H1 (cell line): ENCODE results near the gene CPT1A. TPM values are rescaled to one million over a fixed set of nuclear protein-coding genes. Genes with fewer than 3 reads are reported as not detected.
A peak's percentile ranks its signal among the peaks of the same experiment; 100 is the strongest.

Experiments used
- CTCF ChIA-PET: fragments of 300-600 bp; sonication (Branson Sonifier 250); formaldehyde crosslinking; loops from one replicate; lab custom pipeline; 2021; ENCODE audit not compliant: partially characterized antibody; lab: Charles Lee
- POLR2A ChIA-PET: fragments of 300-600 bp; sonication (Branson Sonifier 250); formaldehyde crosslinking; loops from one replicate; lab custom pipeline; 2021; ENCODE audit warnings: inconsistent platforms; ENCODE audit not compliant: partially characterized antibody; lab: Charles Lee
- DNase-seq, 2 experiments: peaks; one replicate each; pipeline versions ENCODE4 v3.0.0 to v3.0.0-alpha.2; 2010 to 2022; ENCODE audit warnings: low spot score in 2 of 2, low read depth in 1 of 2, mixed read lengths in 1 of 2
- FAIRE-seq: peaks from 2 replicates; lab custom pipeline; 2011; peaks lifted over from hg19 to GRCh38; lab: Jason Lieb, UNC
- H2AFZ ChIP-seq: 2 replicates; pipeline ENCODE4 v1.8.1; 2012; ENCODE audit warnings: low read length, inconsistent platforms
- H2AK5ac ChIP-seq: 2 replicates; pipeline ENCODE4 v1.6.1; 2013; ENCODE audit warnings: low read depth, low read length
- H2BK120ac ChIP-seq: replicated peaks from 2 replicates; pipeline ENCODE3; 2013; ENCODE audit warnings: low read depth, low read length, inconsistent platforms
- H2BK12ac ChIP-seq: 2 replicates; pipeline ENCODE4 v1.6.1; 2013; ENCODE audit warnings: low read depth, low read length
- H2BK15ac ChIP-seq: 2 replicates; pipeline ENCODE4 v1.6.1; 2013; ENCODE audit warnings: low read length
- H2BK20ac ChIP-seq: 2 replicates; pipeline ENCODE4 v1.6.1; 2013; ENCODE audit warnings: low read length
- H2BK5ac ChIP-seq: 2 replicates; pipeline ENCODE4 v1.6.1; 2013; ENCODE audit warnings: low read depth, low read length
- H3K14ac ChIP-seq: 2 replicates; pipeline ENCODE4 v1.6.1; 2013; ENCODE audit warnings: inconsistent platforms; ENCODE audit not compliant: insufficient read length
- H3K18ac ChIP-seq: 2 replicates; pipeline ENCODE4 v1.6.1; 2013; ENCODE audit warnings: low read length; ENCODE audit errors: extremely low read depth
- H3K23ac ChIP-seq: 2 replicates; pipeline ENCODE4 v1.6.1; 2013; ENCODE audit warnings: inconsistent platforms; ENCODE audit not compliant: insufficient read length
- H3K23me2 ChIP-seq: 2 replicates; pipeline ENCODE4 v1.6.1; 2013; ENCODE audit warnings: low read depth, low read length
- H3K27ac ChIP-seq: 2 replicates; pipeline ENCODE4 v1.6.1; 2011; ENCODE audit warnings: low read depth, low read length, inconsistent platforms
- H3K27me3 ChIP-seq, 4 experiments: replicated peaks in 1 of 4; 1 replicate in 1 of 4; 2 replicates in 3 of 4; pipeline versions ENCODE4 v1.6.1 to v1.8.1; 2011 to 2013; ENCODE audit warnings: low read length in 3 of 4, mild to moderate bottlenecking in 3 of 4, inconsistent platforms in 2 of 4, mixed read lengths in 2 of 4, moderate library complexity in 1 of 4; ENCODE audit not compliant: control insufficient read depth in 3 of 4, insufficient read depth in 3 of 4; ENCODE audit errors: extremely low read depth in 1 of 4
- H3K36me3 ChIP-seq, 4 experiments: 2 replicates each; pipeline versions ENCODE4 v1.6.1 to v1.8.1; 2011 to 2013; ENCODE audit warnings: mild to moderate bottlenecking in 4 of 4, low read length in 3 of 4, moderate library complexity in 2 of 4, control low read depth in 1 of 4, inconsistent platforms in 1 of 4; ENCODE audit not compliant: insufficient read depth in 4 of 4, control insufficient read depth in 2 of 4
- H3K4ac ChIP-seq: replicated peaks from 2 replicates; pipeline ENCODE3; 2013; ENCODE audit warnings: low read length, low read depth, mixed read lengths, inconsistent platforms; ENCODE audit not compliant: insufficient read length
- H3K4me1 ChIP-seq, 4 experiments: replicated peaks in 1 of 4; 1 replicate in 1 of 4; 2 replicates in 3 of 4; pipeline versions ENCODE4 v1.6.1 to v1.8.1; 2011 to 2013; ENCODE audit warnings: low read length in 3 of 4, inconsistent platforms in 2 of 4, mixed read lengths in 1 of 4; ENCODE audit not compliant: insufficient read depth in 4 of 4, control insufficient read depth in 3 of 4
- H3K4me2 ChIP-seq, 2 experiments: 2 replicates each; pipeline versions ENCODE4 v1.6.1 to v1.8.1; 2011 to 2013; ENCODE audit warnings: low read depth in 2 of 2, low read length in 2 of 2, control low read depth in 1 of 2, inconsistent platforms in 1 of 2, mild to moderate bottlenecking in 1 of 2; ENCODE audit not compliant: insufficient read depth in 1 of 2
- H3K4me3 ChIP-seq, 4 experiments: fragments of 200-600, 300-600 bp in 1 of 4; sonication (generic), shearing (Covaris generic), sonication (Bioruptor Twin) in 1 of 4; 2 replicates each; pipeline versions ENCODE4 v1.5.1 to v1.8.1; 2011 to 2016; ENCODE audit warnings: low read length in 4 of 4, low read depth in 3 of 4, control low read depth in 2 of 4, inconsistent platforms in 2 of 4, mild to moderate bottlenecking in 2 of 4, mixed read lengths in 1 of 4, moderate library complexity in 1 of 4; ENCODE audit not compliant: insufficient read depth in 2 of 4; ENCODE audit errors: extremely low read depth in 1 of 4
- H3K56ac ChIP-seq: replicated peaks from 2 replicates; pipeline ENCODE3; 2013; ENCODE audit warnings: low read depth, mild to moderate bottlenecking, mixed read lengths, low read length, inconsistent platforms; ENCODE audit not compliant: insufficient read length
- H3K79me1 ChIP-seq: 2 replicates; pipeline ENCODE4 v1.6.1; 2013; ENCODE audit warnings: low read depth, low read length, control low read depth
- H3K79me2 ChIP-seq, 2 experiments: 2 replicates each; pipeline versions ENCODE4 v1.6.1 to v1.8.1; 2012 to 2013; ENCODE audit warnings: low read length in 2 of 2, mild to moderate bottlenecking in 2 of 2, inconsistent platforms in 1 of 2; ENCODE audit not compliant: insufficient read depth in 2 of 2, control insufficient read depth in 1 of 2
- H3K9ac ChIP-seq, 4 experiments: replicated peaks in 1 of 4; 1 replicate in 1 of 4; 2 replicates in 3 of 4; pipeline versions ENCODE4 v1.6.1 to v1.8.1; 2011 to 2013; ENCODE audit warnings: low read depth in 3 of 4, low read length in 3 of 4, control low read depth in 2 of 4, mild to moderate bottlenecking in 2 of 4, moderate library complexity in 2 of 4, inconsistent platforms in 1 of 4; ENCODE audit errors: extremely low read depth in 1 of 4
- H3K9me3 ChIP-seq, 2 experiments: 2 replicates each; pipeline versions ENCODE4 v1.6.1 to v1.8.1; 2012 to 2013; ENCODE audit warnings: mild to moderate bottlenecking in 2 of 2, moderate library complexity in 2 of 2, control low read depth in 1 of 2, inconsistent platforms in 1 of 2, low read depth in 1 of 2, low read length in 1 of 2, mixed read lengths in 1 of 2; ENCODE audit not compliant: insufficient read depth in 2 of 2
- H4K20me1 ChIP-seq, 2 experiments: replicated peaks in 1 of 2; 2 replicates each; pipeline versions ENCODE3 to v1.8.1; 2011 to 2013; ENCODE audit warnings: inconsistent platforms in 2 of 2, low read length in 2 of 2, mild to moderate bottlenecking in 1 of 2; ENCODE audit not compliant: insufficient read depth in 2 of 2, control insufficient read depth in 1 of 2
- H4K5ac ChIP-seq: 2 replicates; pipeline ENCODE4 v1.6.1; 2013; ENCODE audit warnings: low read length, low read depth, mixed read lengths, inconsistent platforms; ENCODE audit not compliant: insufficient read length
- H4K8ac ChIP-seq: 2 replicates; pipeline ENCODE4 v1.8.0; 2013; ENCODE audit warnings: mild to moderate bottlenecking, moderate library complexity, low read length, inconsistent platforms; ENCODE audit not compliant: insufficient read depth; ENCODE audit errors: extremely low read depth
- H4K91ac ChIP-seq: replicated peaks from 2 replicates; pipeline ENCODE3; 2013; ENCODE audit warnings: low read length, mixed read lengths, inconsistent platforms; ENCODE audit not compliant: insufficient read length
- KDM1A ChIP-seq: fragments of 200-600, 300-600 bp; sonication (generic); IDR thresholded peaks from 2 replicates; pipeline ENCODE4 v1.7.1; 2016; ENCODE audit warnings: mild to moderate bottlenecking, low read length, borderline replicate concordance
- SP4 ChIP-seq: IDR thresholded peaks from 2 replicates; pipeline ENCODE4 v1.6.1; 2012; ENCODE audit warnings: low read length, inconsistent platforms
- SRF ChIP-seq: IDR thresholded peaks from 2 replicates; pipeline ENCODE4 v1.6.1; 2011; ENCODE audit warnings: mild to moderate bottlenecking, low read depth, low read length, moderate library complexity
- TAF7 ChIP-seq: optimal IDR thresholded peaks from 2 replicates; pipeline ENCODE3; 2011; ENCODE audit warnings: low read depth, mild to moderate bottlenecking, inconsistent platforms, low read length, moderate library complexity, borderline replicate concordance
- TCF12 ChIP-seq: IDR thresholded peaks from 2 replicates; pipeline ENCODE4 v1.6.1; 2011; ENCODE audit warnings: low read depth, mild to moderate bottlenecking, low read length
- TEAD4 ChIP-seq: IDR thresholded peaks from 2 replicates; pipeline ENCODE4 v1.6.1; 2012; ENCODE audit warnings: low read depth, low read length, inconsistent platforms, mixed read lengths
- WGBS, 2 experiments: shearing (Covaris generic) in 1 of 2; methylation state at CpG; one replicate each; pipeline versions ENCODE4 v1.1.6 to v1.1.7; 2013 to 2015; ENCODE audit warnings: low lambda C conversion rate in 2 of 2, mixed read lengths in 2 of 2, inconsistent platforms in 1 of 2, low coverage in 1 of 2, missing lambda C conversion rate in 1 of 2; ENCODE audit not compliant: insufficient replicate concordance in 2 of 2, insufficient coverage in 1 of 2, insufficient read length in 1 of 2; ENCODE audit errors: extremely low coverage in 1 of 2, missing lambda C conversion rate in 1 of 2; 5-methylcytosine and 5-hydroxymethylcytosine counted together
- polyA plus RNA-seq, 7 experiments: library from polyadenylated mRNA; depleted of rRNA in 3 of 7; stranded (reverse) in 5 of 7; unstranded in 2 of 7; fragments of >200 nt in 5 of 7; fragments of 200-250 nt in 2 of 7; gene quantifications; 1 replicate in 5 of 7; 2 replicates in 1 of 7; 4 replicates in 1 of 7; pipeline versions ENCODE4 v1.2.1 to v1.2.3, GENCODE V29; 2011 to 2013; ENCODE audit warnings: missing spikeins in 2 of 7, mixed read lengths in 2 of 7
- total RNA-seq: library from RNA; stranded (reverse); fragmentation: NEBNext Ultra II Directional; extraction: Animal tissue kit (Norgen Biotek cat#: 25700); gene quantifications from 2 replicates; pipeline ENCODE4 v1.2.1, GENCODE V29; 2021

CPT1A gene
- total and polyA plus RNA-seq, 2 of the 8 experiments (the other 6 are each of a cell fraction or from before 2014, with no cell fraction given) = 2.9 to 12.2 TPM

DNA sequence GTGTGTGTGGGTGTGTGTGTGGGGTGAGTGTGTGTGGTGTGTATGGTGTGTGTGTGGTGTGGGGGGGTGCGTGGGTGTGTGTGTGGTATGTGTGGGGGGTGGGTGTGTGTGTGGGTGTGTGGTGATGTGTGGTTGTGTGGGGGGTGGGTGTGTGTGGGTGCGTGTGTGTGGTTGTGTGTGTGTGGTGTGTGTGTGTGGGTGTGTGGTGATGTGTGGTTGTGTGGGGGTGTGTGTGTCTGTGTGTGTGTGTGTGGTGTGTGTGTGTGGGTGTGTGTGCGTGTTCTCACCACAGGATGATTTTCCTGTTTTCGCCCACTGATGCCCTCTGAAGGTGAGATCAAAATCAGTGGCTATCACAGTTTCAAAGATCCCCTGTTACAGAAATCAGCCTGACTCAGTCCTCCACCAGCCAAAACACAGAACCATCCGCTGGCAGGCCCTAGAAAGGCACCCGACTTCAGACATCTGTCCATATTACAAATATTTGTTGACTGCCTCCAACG lies 24.7 kb downstream of the CPT1A start:
- Histone ChIP-seq H3K4ac (no peak overlapping the region), H2BK15ac (no peak overlapping the region), H3K56ac (peak overlapping the region; percentile 97), H3K23ac (no peak overlapping the region), H4K5ac (no peak overlapping the region), H3K4me2 (no peak overlapping the region), H3K4me1 (peaks cover 0 to 2% (median 0%) of the 10 kb centered on the region in 4 experiments; a peak in 3 of 7 replicates), H3K23me2 (peaks cover 6% of the 10 kb centered on the region; the same call in 1 of the 2 replicates), H4K91ac (no peak overlapping the region), H3K79me2 (no peaks in the 10 kb centered on the region), H3K9me3 (no peaks in the 10 kb centered on the region), H3K18ac (no peak overlapping the region), H3K36me3 (no peaks in the 10 kb centered on the region), H2BK20ac (no peak overlapping the region), H3K9ac (no peak overlapping the region), H4K8ac (no peak overlapping the region; the same call in 1 of the 2 replicates), H3K27me3 (no peaks in the 10 kb centered on the region), H3K14ac (no peak overlapping the region), H3K4me3 (no peak overlapping the region), H2BK120ac (no peak overlapping the region), H2BK5ac (peak overlapping the region; percentile 55; the same call in 1 of the 2 replicates), H4K20me1 (peaks cover 0 to 5% of the 10 kb centered on the region in 2 experiments), H3K79me1 (no peaks in the 10 kb centered on the region), H3K27ac (no peak overlapping the region), H2AFZ (no peak overlapping the region), H2BK12ac (peak overlapping the region; percentile 71; the same call in 1 of the 2 replicates), H2AK5ac (no peak overlapping the region)
- POLR2A ChIA-PET = interaction anchor here (1.5 kb wide), 1 partner anchor 93 kb away, joined by 5 read pairs; no protein-coding TSS in a partner anchor
- CTCF ChIA-PET = interaction anchor here (0.6 to 8.6 kb wide), 5 partner anchors 11 to 65 kb away, joined by 3 to 63 read pairs (median 4); no protein-coding TSS in a partner anchor
- FAIRE-seq (no peak), DNase-seq (no peak)
- WGBS, 2 experiments = 82% methylated on average over 6 of the region's 7 CpGs; no CpG with 5 or more reads in 1 of the 2 experiments
- TF ChIP-seq TCF12 = no peak
- no peak for TF ChIP-seq TAF7
- TF ChIP-seq SP4 = no peak
- TF ChIP-seq TEAD4 = no peak
- TF ChIP-seq KDM1A = no peak
- TF ChIP-seq SRF = no peak
